HG02884 (cell line): Measurements from ENCODE around the gene ALOX12.
A peak's percentile ranks its signal among the peaks of the same experiment; 100 is the strongest.

Experiments used
- ATAC-seq: cut with Tn5 transposase; IDR thresholded peaks from one replicate; pipeline ENCODE4 v1.9.1; 2021; ENCODE audit warnings: mild to moderate bottlenecking, moderate library complexity; ENCODE audit not compliant: unreplicated experiment

ALOX12 gene

GRCh38 chr17:7001318-7001961 lies 5.6 kb downstream of the ALOX12 start:
- no peak for ATAC-seq

- no peak for ATAC-seq
Observed at GRCh38 chr17:7002288-7003047, 6.6 kb downstream of the ALOX12 start.

- ATAC-seq, result no peak
Observed at GRCh38 chr17:7003745-7004144, 7.9 kb downstream of the ALOX12 start.

DNA sequence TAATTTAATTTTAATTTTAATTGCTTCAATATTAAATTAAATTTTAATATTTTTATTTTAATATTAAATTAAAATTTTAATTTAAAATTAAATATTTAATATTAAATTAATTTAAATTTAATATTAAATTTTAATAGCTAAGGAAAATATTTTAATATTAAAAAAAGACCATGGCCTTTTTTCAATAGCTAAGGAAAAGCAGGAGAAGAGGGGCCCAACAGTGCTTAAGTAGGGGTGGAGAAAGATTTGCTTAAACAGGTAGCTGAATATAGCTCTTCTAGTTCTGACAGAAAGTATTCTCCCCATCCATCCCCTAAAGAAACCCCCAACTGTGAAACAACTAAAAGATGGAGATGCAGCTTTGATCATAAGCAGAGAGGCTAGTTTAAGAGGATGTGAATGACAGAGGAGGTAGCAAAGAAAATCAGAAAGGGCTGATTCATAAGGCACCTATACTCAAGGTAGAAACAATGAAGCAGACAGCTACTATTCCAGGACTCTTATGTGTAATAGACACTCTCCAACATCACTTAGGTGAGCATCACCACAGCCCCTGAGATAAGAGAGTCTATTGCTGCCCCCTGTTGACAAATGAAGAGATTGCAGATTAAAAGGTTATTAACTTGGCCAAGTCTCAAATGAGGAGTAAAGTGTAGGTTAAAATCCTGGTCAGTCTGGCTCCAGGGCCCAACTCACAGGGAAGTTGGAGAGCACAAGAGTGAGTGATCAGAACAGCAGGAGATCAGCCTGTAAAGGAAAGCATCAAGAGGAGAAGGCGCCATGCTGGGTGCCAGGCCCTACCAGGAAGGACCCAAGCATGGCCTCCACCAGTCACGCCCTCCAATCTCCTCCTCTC lies 8.8 kb downstream of the ALOX12 start:
- ATAC-seq, result no peak

DNA sequence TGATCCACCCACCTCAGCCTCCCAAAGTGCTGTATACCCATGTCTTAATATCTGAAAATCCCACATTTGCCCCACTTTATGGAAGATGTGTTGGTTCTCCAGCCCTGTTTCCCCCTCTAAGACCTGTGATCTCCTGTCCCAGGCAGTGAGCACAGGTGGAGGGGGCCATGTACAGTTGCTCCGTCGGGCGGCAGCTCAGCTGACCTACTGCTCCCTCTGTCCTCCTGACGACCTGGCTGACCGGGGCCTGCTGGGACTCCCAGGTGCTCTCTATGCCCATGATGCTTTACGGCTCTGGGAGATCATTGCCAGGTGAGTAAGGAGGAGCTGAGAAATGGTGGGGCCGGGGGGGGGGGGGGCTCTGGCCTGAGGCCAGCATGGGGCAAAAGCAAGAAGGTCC lies 9.9 kb downstream of the ALOX12 start:
- no peak for ATAC-seq

DNA sequence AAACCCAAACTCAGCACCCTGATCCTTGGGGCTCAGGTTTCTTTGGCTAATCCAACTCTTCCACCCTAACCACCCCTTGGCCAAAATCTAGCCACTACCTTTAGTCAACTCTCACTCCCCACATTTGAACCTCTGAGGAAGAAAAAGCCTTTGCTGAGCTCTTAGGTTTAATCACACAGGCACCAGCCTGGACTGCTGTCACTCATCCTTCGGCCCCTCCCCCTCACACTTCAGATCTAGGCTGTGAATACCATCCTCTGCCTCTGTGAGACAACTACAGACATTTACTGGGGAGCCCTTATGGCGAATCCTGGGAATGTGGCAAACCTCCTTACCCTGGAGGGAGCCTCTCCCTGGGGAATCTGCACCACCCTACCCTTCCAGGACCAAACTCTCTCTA lies 11.3 kb downstream of the ALOX12 start:
- ATAC-seq, result no peak

- ATAC-seq, result no peak
Observed at GRCh38 chr17:7010523-7010922, 14.7 kb downstream of the ALOX12 start.

DNA sequence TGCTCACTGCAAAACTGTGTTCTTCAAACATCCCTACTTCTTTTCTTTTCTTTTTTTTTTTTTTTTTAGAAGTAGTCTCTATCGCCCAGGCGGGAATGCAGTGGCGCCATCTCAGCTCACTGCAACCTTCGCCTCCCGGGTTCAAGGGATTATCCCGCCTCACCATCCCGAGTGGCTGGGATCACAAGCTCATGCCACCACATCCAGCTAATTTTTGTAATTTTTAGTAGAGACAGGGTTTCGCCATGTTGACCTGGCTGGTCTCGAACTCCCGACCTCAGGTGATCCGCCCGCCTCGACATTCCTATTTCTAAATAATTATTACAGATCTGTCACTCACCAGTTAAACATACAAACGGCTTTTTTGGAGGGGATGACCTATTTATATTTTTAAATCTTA lies 15.6 kb downstream of the ALOX12 start:
- no peak for ATAC-seq

GRCh38 chr17:7011942-7012254 lies 16.0 kb downstream of the ALOX12 start:
- ATAC-seq, result no peak

DNA sequence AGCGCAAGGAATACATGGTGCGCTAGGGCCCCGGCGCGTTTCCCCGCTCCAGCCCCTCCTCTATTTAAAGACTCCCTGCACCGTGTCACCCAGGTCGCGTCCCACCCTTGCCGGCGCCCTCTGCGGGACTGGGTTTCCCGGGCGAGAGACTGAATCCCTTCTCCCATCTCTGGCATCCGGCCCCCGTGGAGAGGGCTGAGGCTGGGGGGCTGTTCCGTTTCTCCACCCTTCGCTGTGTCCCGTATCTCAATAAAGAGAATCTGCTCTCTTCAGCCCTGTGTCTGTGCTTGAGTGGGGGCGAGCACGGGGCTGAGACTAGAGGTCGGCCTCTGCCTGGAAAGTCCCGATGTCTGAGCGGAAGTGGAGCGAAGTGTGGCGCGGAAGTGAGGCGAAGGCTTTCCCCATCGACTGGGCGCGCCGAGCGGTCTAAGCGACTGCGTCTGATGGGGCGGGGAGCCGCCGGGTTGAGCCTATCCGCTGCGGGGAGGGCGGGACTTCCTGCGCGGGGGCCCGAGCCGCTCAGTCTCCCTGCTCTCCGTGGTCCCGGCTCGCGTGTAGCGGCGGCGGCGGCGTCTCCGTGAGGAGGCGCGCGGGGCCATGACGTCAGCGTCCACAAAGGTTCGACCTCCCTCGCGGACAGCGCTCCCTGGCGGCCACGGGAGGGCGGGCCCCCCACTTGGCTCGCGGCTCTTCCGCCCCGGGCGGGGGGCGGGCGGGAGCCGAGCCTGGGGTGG lies 18.6 kb downstream of the ALOX12 start:
- ATAC-seq, result peak; percentile 70

- peak; percentile 19 for ATAC-seq
Observed at GRCh38 chr17:7014995-7015958, 19.4 kb downstream of the ALOX12 start.

GRCh38 chr17:7016418-7016817 lies 20.6 kb downstream of the ALOX12 start:
- no peak for ATAC-seq

- no peak for ATAC-seq
Observed at GRCh38 chr17:7016886-7017826, 21.3 kb downstream of the ALOX12 start.

- ATAC-seq, result no peak
Observed at GRCh38 chr17:7017827-7018200, 22.0 kb downstream of the ALOX12 start.

DNA sequence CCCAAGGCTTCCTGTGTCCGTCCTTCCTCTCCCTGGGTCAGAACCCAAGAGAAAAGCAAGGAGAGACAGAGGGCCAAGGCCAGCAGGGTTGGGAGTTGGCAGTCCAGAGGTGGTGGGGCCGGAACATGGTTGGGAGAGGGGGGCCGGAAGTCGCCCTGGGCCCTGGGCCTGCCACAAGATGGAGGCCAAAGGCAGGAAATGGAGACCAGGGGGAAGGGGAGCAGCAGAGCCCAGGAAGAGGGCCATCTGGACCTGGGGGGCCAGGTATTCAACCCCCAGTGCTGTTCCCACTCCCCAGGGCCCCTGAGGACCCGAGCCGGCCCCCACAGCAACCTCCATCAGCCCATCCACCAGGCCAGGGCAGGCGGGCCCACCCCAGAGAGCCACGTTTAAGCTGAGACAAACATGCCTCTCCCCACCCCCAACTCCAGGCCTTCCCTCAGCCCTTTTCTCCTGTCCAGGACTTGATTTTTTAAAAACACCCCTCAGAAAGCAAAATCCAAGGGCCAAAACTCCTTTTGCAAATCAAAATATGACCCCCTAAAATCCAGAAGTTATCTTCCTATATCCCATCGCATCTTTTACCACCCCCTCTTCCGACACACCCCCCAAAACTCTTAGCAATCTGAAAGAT lies 22.6 kb downstream of the ALOX12 start:
- ATAC-seq, result no peak

DNA sequence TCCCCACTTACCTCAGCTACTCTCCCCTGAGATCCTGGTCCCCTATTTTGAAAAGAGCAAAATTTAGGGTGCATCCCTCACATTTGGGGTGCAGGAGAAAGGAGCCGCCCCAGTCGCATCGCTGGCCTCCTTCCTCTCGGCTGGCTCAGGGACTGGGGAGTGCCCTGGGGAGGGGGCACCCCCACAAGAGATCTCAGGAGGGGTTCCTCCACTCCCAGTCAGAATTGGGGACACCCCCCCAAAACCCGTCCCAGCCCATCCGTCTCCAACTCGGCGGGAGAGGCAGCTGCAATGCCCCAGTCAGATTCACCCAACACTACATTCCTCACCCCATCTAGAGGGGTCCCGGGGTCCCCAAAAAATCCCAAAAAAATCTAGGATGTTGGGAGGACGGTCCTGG lies 23.5 kb downstream of the ALOX12 start:
- no peak for ATAC-seq

- no peak for ATAC-seq
Observed at GRCh38 chr17:7019839-7020519, 24.1 kb downstream of the ALOX12 start.
